Dedifferentiated amniotic fluid mesenchymal stem cell (primary cell): ENCODE measurements around the gene ERC2.

Source experiments
- DNase-seq: peaks from one replicate; pipeline ENCODE4 v3.0.0-alpha.2; 2016; ENCODE audit errors: extremely low spot score

Gene ERC2

GRCh38 chr3:56189536-56189935 is 278.7 kb downstream of the ERC2 start:
- no peak for DNase-seq

- no peak for DNase-seq
These were observed 280.1 kb downstream of the ERC2 start for GRCh38 chr3:56188201-56188600.

DNA sequence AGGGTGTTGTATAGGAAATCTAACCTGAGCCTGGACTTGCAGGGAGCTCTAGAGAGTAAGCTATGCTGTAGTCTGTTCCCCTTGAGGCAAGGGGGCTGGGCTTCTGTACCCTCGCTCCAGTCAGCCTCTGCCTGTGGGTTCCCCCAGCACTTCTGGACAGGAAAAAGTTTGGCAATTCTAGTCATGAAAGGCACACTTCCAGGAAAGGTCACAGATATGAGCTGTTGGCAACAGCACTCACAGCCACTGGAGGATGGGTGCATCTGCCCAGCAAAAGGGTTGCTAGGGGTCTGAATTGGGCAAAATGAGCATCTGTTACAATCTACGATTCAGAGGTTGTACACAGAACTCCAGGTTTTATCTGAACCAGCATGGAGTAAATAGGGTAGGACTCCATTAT is 281.2 kb downstream of the ERC2 start:
- no peak for DNase-seq

DNA sequence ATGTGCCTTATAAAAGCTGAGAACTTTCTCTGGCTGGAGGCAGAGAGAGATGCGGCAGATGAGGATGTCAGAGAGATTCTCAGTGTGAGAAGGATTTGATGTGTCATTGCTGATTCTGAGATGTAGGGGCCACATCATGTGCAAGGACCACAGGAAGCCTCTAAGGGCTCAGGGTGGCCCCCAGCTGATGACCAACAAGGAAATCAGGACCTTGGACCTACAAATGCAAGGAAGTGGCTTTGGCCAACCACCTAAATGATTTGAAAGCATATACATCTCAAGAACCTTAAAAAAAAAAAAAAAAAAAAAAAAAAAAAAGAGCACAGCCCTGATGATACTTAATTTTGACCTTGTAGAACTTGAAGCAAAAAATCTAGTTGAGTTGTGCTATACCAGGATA is 282.4 kb downstream of the ERC2 start:
- DNase-seq = no peak

DNA sequence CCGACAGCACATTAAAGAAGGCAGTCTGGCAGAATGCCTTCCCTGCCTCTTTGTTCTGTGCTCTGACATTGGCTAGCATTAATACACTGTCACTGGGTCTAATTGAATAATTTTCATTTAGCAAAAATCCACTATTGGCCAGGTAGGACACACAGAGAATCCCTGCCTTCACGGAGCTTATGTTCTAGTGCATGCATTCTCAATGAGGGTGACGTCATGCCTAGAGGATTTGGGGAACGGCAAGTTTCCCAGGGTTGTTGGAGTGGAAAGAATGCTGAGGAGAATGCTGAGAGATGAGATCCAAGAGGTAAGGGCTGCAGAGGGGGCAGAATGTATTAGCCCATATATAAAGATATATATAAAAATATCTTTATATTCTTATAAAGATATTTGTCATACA is 284.7 kb downstream of the ERC2 start:
- no peak for DNase-seq

DNA sequence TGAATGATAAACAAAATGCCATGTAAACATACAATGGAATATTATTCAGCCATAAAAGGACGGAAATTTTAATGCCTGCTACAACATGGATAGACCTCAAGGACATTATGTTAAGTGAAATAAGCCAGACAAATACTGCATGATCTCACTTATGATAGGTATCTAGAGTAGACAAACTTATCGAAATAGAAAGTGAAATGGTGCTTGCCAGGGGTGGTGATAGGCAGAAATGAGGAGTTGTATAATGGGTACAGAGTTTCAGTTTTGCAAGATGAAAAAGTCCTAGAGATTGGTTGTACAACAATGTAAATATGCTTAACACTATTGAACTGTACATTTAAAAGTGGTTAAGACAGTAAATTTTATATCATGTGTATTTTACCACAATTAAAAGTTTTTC is 287.8 kb downstream of the ERC2 start:
- DNase-seq = no peak

DNA sequence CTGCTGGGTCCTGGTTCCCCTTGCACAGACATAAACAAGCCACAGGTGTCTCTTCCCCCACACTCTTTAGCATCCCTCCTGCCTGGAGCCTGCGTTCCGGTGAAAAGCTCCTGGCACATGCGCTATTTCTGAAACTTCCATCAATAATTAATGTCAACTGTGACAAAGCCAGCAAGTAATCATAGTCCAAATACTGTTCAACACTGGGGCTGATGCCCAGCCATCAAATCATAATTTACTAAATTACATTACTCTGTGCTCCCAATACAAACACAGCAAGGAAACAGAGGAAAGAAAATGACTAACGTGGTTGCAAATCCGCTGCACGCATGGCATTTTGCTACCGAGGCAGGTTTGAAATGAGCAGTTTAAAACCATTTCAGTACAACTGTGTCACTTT is 294.7 kb downstream of the ERC2 start:
- DNase-seq = no peak

- no peak for DNase-seq
These were observed 303.8 kb downstream of the ERC2 start for GRCh38 chr3:56164436-56164835.

- no peak for DNase-seq
These were observed 310.4 kb downstream of the ERC2 start for GRCh38 chr3:56157693-56158362.

- no peak for DNase-seq
These were observed 314.0 kb downstream of the ERC2 start for GRCh38 chr3:56154297-56154696.

DNA sequence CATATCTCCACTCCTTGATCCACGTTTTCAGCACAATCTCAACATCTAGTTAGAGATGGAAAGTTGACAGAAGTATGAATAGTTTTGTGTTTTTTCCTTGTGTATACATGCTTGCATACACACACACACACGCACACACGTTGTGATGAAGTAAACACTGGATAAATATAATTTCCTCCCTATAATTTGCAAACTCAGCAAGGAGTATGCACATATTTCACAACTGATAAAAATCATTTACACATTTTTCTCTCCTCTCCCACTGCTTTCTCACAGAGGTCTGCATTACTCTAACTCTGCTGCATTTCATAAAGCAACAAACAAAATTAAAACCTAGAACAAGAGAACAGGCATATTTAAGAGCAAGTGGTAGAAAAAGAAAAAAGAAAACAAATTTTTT is 320.9 kb downstream of the ERC2 start:
- no peak for DNase-seq

DNA sequence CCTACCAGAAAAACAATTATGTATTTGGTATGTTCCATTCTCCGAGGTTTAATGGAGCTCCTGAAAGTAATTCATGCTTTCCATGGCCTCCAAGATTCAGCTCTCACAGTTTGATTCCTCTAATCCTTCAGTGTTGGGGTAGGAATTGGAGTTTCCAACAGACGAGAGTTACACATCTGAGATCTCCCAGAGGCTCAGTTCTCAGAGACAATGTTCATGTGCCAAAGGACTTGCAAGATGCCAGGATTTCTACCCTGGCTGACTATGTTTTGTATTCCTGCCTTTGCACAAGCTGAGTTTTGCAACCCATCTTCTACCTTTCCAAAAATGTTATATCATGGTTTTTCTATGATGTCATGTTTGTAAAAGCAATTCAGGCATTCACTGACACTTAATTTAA is 322.9 kb downstream of the ERC2 start:
- DNase-seq = no peak

GRCh38 chr3:56144805-56145204 is 323.5 kb downstream of the ERC2 start:
- peak; percentile 60 for DNase-seq

DNA sequence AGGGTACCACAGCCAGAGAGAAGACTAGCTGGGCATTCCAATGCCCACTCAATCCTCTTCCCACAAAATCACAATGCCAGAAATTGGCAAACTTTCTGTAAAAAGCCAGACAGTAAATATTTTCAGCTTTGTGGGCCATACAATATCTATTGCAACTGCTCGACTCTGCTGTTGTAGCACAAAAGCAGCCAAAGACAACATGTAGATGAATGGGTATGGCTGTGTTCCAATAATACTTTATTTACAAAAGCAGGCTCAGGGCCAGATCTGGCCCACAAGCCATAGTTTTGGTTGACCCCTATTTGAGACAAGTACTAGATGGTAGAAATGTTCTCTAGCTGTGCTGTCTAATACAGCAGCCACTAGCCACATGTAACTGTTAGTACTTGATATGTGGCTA is 330.9 kb downstream of the ERC2 start:
- no peak for DNase-seq

- DNase-seq = no peak
These were observed 331.8 kb downstream of the ERC2 start for GRCh38 chr3:56136514-56136913.

GRCh38 chr3:56135941-56136340 is 332.3 kb downstream of the ERC2 start:
- no peak for DNase-seq

GRCh38 chr3:56133423-56133822 is 334.8 kb downstream of the ERC2 start:
- DNase-seq = peak; percentile 66

- DNase-seq = no peak
These were observed 335.5 kb downstream of the ERC2 start for GRCh38 chr3:56132762-56133161.

DNA sequence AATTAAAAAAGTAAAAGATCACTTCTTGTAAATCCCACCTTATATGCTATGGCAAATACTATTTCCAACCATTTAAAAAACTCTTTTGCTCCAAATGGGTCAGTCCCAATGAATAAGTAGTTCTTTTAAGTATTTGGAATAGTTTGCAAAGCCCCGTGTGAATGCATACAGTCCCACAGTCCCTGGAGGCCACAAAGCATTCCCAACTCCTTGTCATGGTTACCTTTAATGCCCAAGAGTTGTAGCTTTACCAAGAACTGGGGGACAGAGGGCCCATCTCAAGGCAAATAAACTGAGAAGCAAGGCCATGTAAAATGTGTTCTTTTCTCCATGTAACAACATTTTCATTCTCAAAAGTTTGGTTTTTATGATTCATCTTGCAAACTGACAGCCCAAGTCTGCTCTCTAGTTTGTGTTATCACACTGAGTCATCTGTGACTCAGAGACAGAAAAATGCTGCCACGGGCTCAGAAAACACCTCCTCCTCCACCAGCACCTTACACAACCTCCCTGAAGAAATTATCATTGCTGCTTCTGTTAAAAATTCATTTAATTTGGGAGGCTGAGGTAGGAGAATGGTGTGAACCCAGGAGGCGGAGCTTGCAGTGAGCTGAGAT is 336.2 kb downstream of the ERC2 start:
- DNase-seq = peak; percentile 91

- DNase-seq = no peak
These were observed 338.2 kb downstream of the ERC2 start for GRCh38 chr3:56130036-56130435.

DNA sequence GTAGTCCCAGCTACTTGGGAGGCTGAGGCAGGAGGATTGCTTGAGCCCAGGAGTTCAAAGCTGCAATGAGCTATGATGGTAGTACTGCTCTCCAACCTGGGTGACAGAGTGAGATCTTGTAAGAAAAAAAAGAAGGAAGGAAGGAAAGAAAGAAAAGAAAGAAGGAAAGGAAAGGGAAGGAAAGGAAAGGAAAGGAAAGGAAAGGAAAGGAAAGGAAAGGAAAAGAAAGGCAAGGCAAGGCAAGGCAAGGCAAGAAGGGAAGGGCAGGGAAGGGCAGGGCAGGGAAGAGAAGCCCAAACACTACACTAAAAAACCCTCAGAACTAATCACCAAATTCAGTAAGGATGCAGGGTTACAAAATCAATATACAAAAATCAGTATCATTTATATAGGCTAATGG is 341.6 kb downstream of the ERC2 start:
- DNase-seq = no peak

- peak; percentile 92 for DNase-seq
These were observed 342.8 kb downstream of the ERC2 start for GRCh38 chr3:56125358-56126005.

- no peak for DNase-seq
These were observed 343.7 kb downstream of the ERC2 start for GRCh38 chr3:56124546-56124945.
